Measurements from ENCODE around the gene CTSA.

Gene CTSA

DNA sequence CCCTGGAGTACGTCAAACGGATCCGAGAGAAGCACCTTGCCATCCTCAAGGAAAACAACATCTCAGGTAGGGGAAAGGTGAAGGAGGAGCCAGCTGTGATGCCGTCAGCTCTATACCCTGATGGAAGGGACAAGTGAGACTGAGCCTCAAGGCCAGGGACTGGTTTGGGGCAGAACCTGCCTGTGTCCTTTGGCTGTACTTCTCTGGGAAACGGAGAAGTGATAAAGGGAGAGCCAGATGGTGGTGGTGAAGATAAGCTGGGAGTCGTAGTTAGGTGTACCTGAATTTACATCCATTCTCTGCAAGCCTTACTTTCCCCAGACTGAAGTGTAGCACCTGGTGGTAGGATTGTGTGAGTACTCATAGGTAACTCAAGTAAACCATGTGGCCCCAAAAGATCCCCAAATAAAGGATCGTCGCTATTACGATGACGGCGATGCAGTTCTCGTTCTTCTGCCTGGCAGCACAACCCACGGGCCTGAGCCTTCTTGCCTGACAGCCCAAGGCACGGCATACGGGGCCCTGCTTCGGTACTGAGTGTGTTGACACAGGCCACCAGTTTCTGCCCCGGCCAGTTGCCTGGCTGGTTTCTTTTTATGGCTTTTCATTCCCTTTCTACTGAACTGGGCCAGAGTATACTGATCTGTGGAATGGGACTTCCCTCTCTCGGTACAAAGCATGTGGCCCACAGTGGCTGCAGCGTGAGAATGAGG is 54.0 kb downstream of the CTSA start:
- TF ChIP-seq GATA3 (IDR thresholded peaks at IDR 0.05; ENCODE audit: low read depth, low read length) (no peak), GATA2 (IDR thresholded peaks at IDR 0.05; ENCODE audit: low read depth, low read length) (no peak)

DNA sequence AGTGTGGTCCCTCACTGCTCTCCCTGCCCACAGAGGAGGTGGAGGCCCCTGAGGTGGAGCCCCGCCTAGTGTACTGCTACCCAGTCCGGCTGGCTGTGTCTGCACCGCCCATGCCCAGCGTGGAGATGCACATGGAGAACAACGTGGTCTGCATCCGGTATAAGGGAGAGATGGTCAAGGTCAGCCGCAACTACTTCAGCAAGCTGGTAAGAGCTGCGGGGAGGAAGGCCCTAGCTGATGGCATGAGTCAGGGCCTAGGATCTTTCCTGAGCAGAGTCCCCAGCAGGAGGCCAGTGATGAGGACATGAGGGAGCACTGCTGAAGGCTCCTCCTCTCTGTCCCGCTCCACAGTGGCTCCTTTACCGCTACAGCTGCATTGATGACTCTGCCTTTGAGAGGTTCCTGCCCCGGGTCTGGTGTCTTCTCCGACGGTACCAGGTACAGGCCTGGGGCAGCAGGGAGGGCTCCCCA is 54.6 kb downstream of the CTSA start:
- TF ChIP-seq GATA2 (IDR thresholded peaks at IDR 0.05; ENCODE audit: low read depth, low read length) (no peak), GATA3 (IDR thresholded peaks at IDR 0.05; ENCODE audit: low read depth, low read length) (no peak)

- no peak for TF ChIP-seq GATA2 (IDR thresholded peaks at IDR 0.05; ENCODE audit: low read depth, low read length)
Measured at GRCh38 chr20:45946149-45946970, 55.2 kb downstream of the CTSA start.

DNA sequence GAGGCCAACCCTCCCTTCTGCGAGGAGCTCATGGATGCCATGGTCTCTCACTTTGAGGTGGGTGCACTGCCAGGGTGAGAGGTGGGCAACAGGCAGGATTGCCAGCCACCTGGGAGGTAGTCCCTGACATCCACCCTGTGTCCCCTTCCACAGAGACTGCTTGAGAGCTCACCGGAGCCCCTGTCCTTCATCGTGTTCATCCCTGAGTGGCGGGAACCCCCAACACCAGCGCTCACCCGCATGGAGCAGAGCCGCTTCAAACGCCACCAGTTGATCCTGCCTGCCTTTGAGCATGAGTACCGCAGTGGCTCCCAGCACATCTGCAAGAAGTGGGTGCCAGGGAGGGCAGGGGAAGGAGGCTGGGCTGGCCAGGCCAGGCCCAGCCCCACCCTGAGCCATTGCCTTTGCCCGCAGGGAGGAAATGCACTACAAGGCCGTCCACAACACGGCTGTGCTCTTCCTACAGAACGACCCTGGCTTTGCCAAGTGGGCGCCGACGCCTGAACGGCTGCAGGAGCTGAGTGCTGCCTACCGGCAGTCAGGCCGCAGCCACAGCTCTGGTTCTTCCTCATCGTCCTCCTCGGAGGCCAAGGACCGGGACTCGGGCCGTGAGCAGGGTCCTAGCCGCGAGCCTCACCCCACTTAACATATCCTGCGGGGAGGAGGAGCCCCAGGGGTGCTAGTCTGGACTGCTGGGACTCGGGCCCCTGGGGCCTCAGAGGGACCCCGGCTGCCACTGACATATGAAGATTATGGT is 56.2 kb downstream of the CTSA start:
- TF ChIP-seq GATA3 (IDR thresholded peaks at IDR 0.05; ENCODE audit: low read depth, low read length) = no peak
- TF ChIP-seq GATA2 (IDR thresholded peaks at IDR 0.05; ENCODE audit: low read depth, low read length) = no peak

DNA sequence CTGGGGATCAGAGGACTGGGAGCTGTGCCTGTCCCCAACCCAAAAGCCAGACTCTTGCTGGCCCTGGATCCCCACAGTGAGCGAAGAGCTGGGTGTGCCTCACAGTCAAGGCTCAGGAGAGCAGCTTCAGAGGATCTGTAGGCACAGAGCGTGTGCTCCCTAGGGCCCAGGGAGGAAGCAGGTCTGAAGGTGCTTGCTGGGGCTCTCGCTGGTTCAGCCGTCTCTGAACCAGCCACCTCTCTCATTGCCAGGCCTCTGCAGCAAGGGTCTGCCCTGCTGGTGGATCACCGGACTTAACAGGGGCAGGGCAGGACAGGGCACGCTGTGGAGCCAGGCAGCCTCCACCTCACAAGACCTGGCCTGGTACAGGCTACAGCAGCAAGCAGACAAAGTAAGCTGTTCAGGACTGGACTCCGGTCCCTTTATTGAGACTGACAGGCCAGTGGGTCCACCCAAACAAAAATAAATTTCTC is 57.2 kb downstream of the CTSA start:
- TF ChIP-seq GATA2 (IDR thresholded peaks at IDR 0.05; ENCODE audit: low read depth, low read length) (no peak), GATA3 (IDR thresholded peaks at IDR 0.05; ENCODE audit: low read depth, low read length) (no peak)
